ENCODE measurements around the gene FRS3. TPM values are rescaled to one million over a fixed set of nuclear protein-coding genes. Genes with fewer than 3 reads are reported as not detected.

FRS3 gene
- total RNA-seq, 2 experiments from 2014 or later, result 5.6 to 8.7 TPM

DNA sequence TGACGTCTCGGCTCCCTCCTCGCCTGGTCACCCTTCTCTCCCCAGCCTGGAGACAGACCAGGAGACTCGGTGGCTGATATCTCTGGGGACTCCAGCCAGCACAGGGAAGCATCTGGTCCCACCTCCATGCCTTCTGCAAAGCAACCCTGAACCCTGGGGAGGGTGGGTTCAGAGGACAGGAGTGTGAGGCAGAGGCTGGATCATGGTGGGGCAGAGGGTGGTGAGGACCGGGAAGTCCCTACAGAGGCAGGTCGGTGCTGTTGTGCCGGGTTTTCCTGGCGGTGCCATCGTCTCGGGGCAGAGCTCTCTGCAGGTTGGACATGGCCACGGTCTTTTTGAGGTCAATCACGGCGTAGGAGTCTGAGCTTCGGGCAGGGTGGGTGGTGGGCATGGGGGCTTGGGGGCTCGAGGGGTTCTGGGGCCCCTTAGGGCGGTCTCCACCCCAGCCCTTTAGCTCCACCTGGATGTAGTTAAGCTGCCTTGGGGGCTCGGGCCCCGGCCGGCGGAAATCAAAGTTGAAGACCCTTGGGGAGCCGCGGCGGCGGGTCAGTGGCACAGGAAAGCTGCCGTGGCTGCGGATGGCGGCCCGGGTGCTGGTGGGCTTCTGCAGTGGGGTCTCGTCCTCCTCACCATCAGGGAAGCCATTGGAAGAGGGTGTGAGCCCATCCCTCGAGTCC is 9.2 kb downstream of the FRS3 start:
- no peaks in the 10 kb centered on the region for H4K20me1 ChIP-seq (ENCODE audit: insufficient read depth, low read length)
- CTCF ChIA-PET (ENCODE audit: unreplicated experiment), result no interaction called here
- H2AFZ ChIP-seq (ENCODE audit: low read length), result no peak overlapping the region
- POLR2A ChIA-PET, result no interaction called here
- H3K27ac ChIP-seq (ENCODE audit: low read depth, low read length, poor library complexity, severe bottlenecking), result no peak overlapping the region
- peaks cover 38% of the 10 kb centered on the region for H3K36me3 ChIP-seq (ENCODE audit: insufficient read depth, low read length)
- peaks cover 7% of the 10 kb centered on the region for H3K4me1 ChIP-seq (ENCODE audit: insufficient read depth, low read length, poor library complexity, severe bottlenecking)
- H3K79me2 ChIP-seq (ENCODE audit: insufficient read depth, low read depth, low read length), result no peaks in the 10 kb centered on the region
- no peak overlapping the region for H3K4me3 ChIP-seq (ENCODE audit: low read depth, low read length, poor library complexity, severe bottlenecking)
- H3K9me3 ChIP-seq (ENCODE audit: low read length), result no peaks in the 10 kb centered on the region
- H3K4me2 ChIP-seq (ENCODE audit: low read length), result no peak overlapping the region
- no peaks in the 10 kb centered on the region for H3K9me2 ChIP-seq (ENCODE audit: insufficient read depth, low read length)
- BruUV-seq (replicated peaks), result no TSS peak
- no peak for DNase-seq (ENCODE audit: low spot score)
- intact Hi-C loops (cut with micrococcal nuclease; ENCODE audit: unreplicated experiment), result no loop called here
- TF ChIP-seq EZH2phosphoT487 (IDR thresholded peaks at IDR 0.05; ENCODE audit: borderline replicate concordance, low read depth, low read length), result no peak
- TF ChIP-seq, protein P1, sequence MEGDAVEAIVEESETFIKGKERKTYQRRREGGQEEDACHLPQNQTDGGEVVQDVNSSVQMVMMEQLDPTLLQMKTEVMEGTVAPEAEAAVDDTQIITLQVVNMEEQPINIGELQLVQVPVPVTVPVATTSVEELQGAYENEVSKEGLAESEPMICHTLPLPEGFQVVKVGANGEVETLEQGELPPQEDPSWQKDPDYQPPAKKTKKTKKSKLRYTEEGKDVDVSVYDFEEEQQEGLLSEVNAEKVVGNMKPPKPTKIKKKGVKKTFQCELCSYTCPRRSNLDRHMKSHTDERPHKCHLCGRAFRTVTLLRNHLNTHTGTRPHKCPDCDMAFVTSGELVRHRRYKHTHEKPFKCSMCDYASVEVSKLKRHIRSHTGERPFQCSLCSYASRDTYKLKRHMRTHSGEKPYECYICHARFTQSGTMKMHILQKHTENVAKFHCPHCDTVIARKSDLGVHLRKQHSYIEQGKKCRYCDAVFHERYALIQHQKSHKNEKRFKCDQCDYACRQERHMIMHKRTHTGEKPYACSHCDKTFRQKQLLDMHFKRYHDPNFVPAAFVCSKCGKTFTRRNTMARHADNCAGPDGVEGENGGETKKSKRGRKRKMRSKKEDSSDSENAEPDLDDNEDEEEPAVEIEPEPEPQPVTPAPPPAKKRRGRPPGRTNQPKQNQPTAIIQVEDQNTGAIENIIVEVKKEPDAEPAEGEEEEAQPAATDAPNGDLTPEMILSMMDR (conservative IDR thresholded peaks at IDR 0.05; ENCODE audit: low read length), result no peak

DNA sequence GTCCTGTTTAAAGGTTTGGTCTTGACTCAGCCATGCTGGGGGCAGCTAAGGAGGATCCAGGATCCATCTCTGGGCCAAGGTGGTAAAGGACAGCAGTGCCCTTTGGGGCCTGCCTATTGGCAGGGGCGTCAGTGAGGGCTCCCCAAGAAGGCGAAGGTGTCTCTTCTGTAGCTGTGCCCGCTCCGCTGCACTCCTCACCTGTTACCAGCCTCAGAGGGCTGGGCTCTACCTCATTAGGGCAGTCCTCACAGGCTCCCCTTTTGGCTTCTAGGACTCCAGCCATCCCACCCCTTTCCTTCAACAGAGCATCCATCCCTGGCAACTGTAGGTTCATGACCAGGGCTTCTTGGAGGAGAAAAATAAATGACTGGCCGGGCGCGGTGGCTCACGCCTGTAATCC is 10.3 kb downstream of the FRS3 start:
- H2AFZ ChIP-seq (ENCODE audit: low read length), result no peak overlapping the region
- no peaks in the 10 kb centered on the region for H3K79me2 ChIP-seq (ENCODE audit: insufficient read depth, low read depth, low read length)
- no peak overlapping the region for H3K4me3 ChIP-seq (ENCODE audit: low read depth, low read length, poor library complexity, severe bottlenecking)
- intact Hi-C loops (cut with micrococcal nuclease; ENCODE audit: unreplicated experiment), result no loop called here
- BruUV-seq (replicated peaks), result no TSS peak
- no peak overlapping the region for H3K4me2 ChIP-seq (ENCODE audit: low read length)
- H3K9me2 ChIP-seq (ENCODE audit: insufficient read depth, low read length), result no peaks in the 10 kb centered on the region
- ChIA-PET CTCF (ENCODE audit: unreplicated experiment) (no interaction called here), POLR2A (interaction anchor here (1.5 kb wide), 1 partner anchor 21 kb away, joined by 3 read pairs; no protein-coding TSS in a partner anchor)
- TF ChIP-seq EZH2phosphoT487 (IDR thresholded peaks at IDR 0.05; ENCODE audit: borderline replicate concordance, low read depth, low read length), result no peak
- TF ChIP-seq, protein P1 (conservative IDR thresholded peaks at IDR 0.05; ENCODE audit: low read length), result no peak
- no peak overlapping the region for H3K27ac ChIP-seq (ENCODE audit: low read depth, low read length, poor library complexity, severe bottlenecking)
- H3K4me1 ChIP-seq (ENCODE audit: insufficient read depth, low read length, poor library complexity, severe bottlenecking), result peaks cover 7% of the 10 kb centered on the region
- no peak for DNase-seq (ENCODE audit: low spot score)
- no peaks in the 10 kb centered on the region for H4K20me1 ChIP-seq (ENCODE audit: insufficient read depth, low read length)
- H3K9me3 ChIP-seq (ENCODE audit: low read length), result no peaks in the 10 kb centered on the region
- peaks cover 27% of the 10 kb centered on the region for H3K36me3 ChIP-seq (ENCODE audit: insufficient read depth, low read length)

DNA sequence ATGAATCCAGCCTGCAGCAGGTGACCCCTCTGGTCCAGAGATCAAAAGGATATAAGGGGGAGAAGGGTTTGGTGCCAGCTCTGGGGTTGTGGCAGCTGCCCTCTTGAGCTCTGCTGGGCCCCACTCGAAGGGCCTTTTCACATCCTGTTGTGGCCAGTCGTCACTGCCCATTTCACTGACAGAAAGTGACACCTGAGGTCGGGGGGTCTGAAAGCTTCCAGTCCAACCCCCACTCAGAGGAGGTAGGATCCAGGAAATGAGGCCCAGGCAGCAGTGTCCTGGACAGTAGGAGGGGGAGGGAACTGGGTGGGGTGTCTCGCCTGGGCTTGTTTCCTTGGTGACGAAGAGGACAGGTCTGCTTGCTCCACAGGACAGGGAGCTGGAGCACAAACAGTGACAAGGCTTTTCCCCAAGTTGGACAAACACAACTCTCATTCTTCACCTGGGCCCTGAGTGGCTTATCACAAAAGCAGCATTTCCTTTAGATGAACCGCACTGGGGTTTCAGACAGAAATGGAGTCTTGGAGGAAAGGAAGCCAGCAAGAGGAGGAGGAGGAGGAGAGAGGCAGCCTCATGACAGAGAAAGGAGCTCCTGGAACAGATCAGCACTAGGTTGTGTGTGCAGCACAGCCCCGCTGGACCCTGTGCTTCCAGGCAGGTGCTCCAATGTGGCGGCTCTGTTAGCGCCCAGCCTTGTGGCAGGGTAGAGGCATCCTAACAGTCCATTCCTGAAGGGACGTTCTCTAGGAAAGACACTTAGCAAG is 11.0 kb downstream of the FRS3 start:
- ChIA-PET POLR2A (interaction anchor here (1.5 kb wide), 1 partner anchor 21 kb away, joined by 3 read pairs; no protein-coding TSS in a partner anchor), CTCF (ENCODE audit: unreplicated experiment) (no interaction called here)
- Histone ChIP-seq H3K79me2 (ENCODE audit: insufficient read depth, low read depth, low read length) (no peaks in the 10 kb centered on the region), H3K9me3 (ENCODE audit: low read length) (no peaks in the 10 kb centered on the region), H3K4me3 (ENCODE audit: low read depth, low read length, poor library complexity, severe bottlenecking) (no peak overlapping the region), H2AFZ (ENCODE audit: low read length) (no peak overlapping the region), H3K4me2 (ENCODE audit: low read length) (no peak overlapping the region), H4K20me1 (ENCODE audit: insufficient read depth, low read length) (no peaks in the 10 kb centered on the region), H3K9me2 (ENCODE audit: insufficient read depth, low read length) (no peaks in the 10 kb centered on the region), H3K27ac (ENCODE audit: low read depth, low read length, poor library complexity, severe bottlenecking) (no peak overlapping the region), H3K4me1 (ENCODE audit: insufficient read depth, low read length, poor library complexity, severe bottlenecking) (peaks cover 7% of the 10 kb centered on the region), H3K36me3 (ENCODE audit: insufficient read depth, low read length) (peaks cover 23% of the 10 kb centered on the region; the same call in 1 of the 2 replicates)
- intact Hi-C loops (cut with micrococcal nuclease; ENCODE audit: unreplicated experiment), result no loop called here
- no peak for DNase-seq (ENCODE audit: low spot score)
- BruUV-seq (replicated peaks), result no TSS peak
- TF ChIP-seq EZH2phosphoT487 (IDR thresholded peaks at IDR 0.05; ENCODE audit: borderline replicate concordance, low read depth, low read length), result no peak
- TF ChIP-seq, protein P1 (conservative IDR thresholded peaks at IDR 0.05; ENCODE audit: low read length), result no peak
